Neutrophil (primary cell): ENCODE results near the gene DAZAP2.

ENCODE experiments used
- H3K27ac ChIP-seq: fragments of 200-600 bp; sonication (generic); 2 replicates; pipeline ENCODE4 v1.5.1; 2016; ENCODE audit warnings: mild to moderate bottlenecking, moderate library complexity
- H3K27me3 ChIP-seq: fragments of 200-600 bp; sonication (generic); 2 replicates; pipeline ENCODE4 v1.6.0; 2016; ENCODE audit warnings: mild to moderate bottlenecking
- H3K36me3 ChIP-seq: fragments of 200-600 bp; sonication (generic); 2 replicates; pipeline ENCODE4 v1.5.1; 2017
- H3K4me1 ChIP-seq, 2 experiments: fragments of 200-600 bp in 1 of 2; sonication (generic) in 1 of 2; 1 replicate in 1 of 2; 2 replicates in 1 of 2; pipeline versions ENCODE4 v1.5.1 to v1.6.1; 2013 to 2016; ENCODE audit warnings: low read depth in 1 of 2, low read length in 1 of 2, mild to moderate bottlenecking in 1 of 2, moderate library complexity in 1 of 2; ENCODE audit not compliant: control insufficient read depth in 1 of 2, insufficient read depth in 1 of 2
- H3K4me3 ChIP-seq, 2 experiments: fragments of 200-600 bp in 1 of 2; sonication (generic) in 1 of 2; 1 replicate in 1 of 2; 2 replicates in 1 of 2; pipeline ENCODE4 v1.5.1; 2013 to 2016; ENCODE audit warnings: low read depth in 1 of 2, low read length in 1 of 2, mild to moderate bottlenecking in 1 of 2, moderate library complexity in 1 of 2
- H3K9me3 ChIP-seq: fragments of 200-600 bp; sonication (generic); 2 replicates; pipeline ENCODE4 v1.5.1; 2016
- CTCF ChIP-seq: fragments of 200-600 bp; sonication (generic); IDR thresholded peaks from 2 replicates; pipeline ENCODE4 v1.5.1; 2016; ENCODE audit warnings: antibody characterized with exemption

Gene DAZAP2

GRCh38 chr12:51234530-51234929 lies 4.1 kb upstream of the DAZAP2 start:
- Histone ChIP-seq H3K27me3 (no peaks in the 10 kb centered on the region), H3K27ac (no peak overlapping the region), H3K36me3 (peaks cover under 1% of the 10 kb centered on the region), H3K4me3 (no peak overlapping the region), H3K4me1 (peaks cover 15 to 25% of the 10 kb centered on the region in 2 experiments), H3K9me3 (no peaks in the 10 kb centered on the region)
- TF ChIP-seq CTCF = no peak

GRCh38 chr12:51238037-51238509 lies 553 bp upstream of the DAZAP2 start:
- H3K27me3 ChIP-seq = no peaks in the 10 kb centered on the region
- H3K36me3 ChIP-seq = peaks cover 36% of the 10 kb centered on the region
- H3K27ac ChIP-seq = peak overlapping the region; percentile 100
- TF ChIP-seq CTCF = no peak
- peak overlapping the region; percentile 86 to 97 for H3K4me3 ChIP-seq
- peaks cover 5% of the 10 kb centered on the region for H3K9me3 ChIP-seq
- H3K4me1 ChIP-seq = peaks cover 50 to 60% of the 10 kb centered on the region in 2 experiments

GRCh38 chr12:51240971-51241370 lies 2.3 kb downstream of the DAZAP2 start:
- TF ChIP-seq CTCF = no peak
- Histone ChIP-seq H3K27ac (peak overlapping the region; percentile 100), H3K4me3 (peak overlapping the region; percentile 86 to 97), H3K36me3 (peaks cover 60% of the 10 kb centered on the region), H3K9me3 (peaks cover 5% of the 10 kb centered on the region), H3K27me3 (no peaks in the 10 kb centered on the region), H3K4me1 (peaks cover 78 to 85% of the 10 kb centered on the region in 2 experiments)

GRCh38 chr12:51242120-51242519 lies 3.5 kb downstream of the DAZAP2 start:
- Histone ChIP-seq H3K9me3 (peaks cover 5% of the 10 kb centered on the region), H3K27me3 (no peaks in the 10 kb centered on the region), H3K27ac (peak overlapping the region; percentile 100), H3K4me1 (peaks cover 82 to 85% of the 10 kb centered on the region in 2 experiments), H3K4me3 (peak overlapping the region; percentile 10 to 97), H3K36me3 (peaks cover 60% of the 10 kb centered on the region)
- no peak for TF ChIP-seq CTCF

- Histone ChIP-seq H3K4me1 (peaks cover 88 to 89% of the 10 kb centered on the region in 2 experiments), H3K36me3 (peaks cover 60% of the 10 kb centered on the region), H3K27ac (peak overlapping the region; percentile 100), H3K4me3 (peak overlapping the region; percentile 10 to 97), H3K9me3 (peaks cover 5% of the 10 kb centered on the region), H3K27me3 (no peaks in the 10 kb centered on the region)
- no peak for TF ChIP-seq CTCF
These were observed 4.2 kb downstream of the DAZAP2 start for GRCh38 chr12:51242876-51243275.

- H3K9me3 ChIP-seq = peaks cover 5% of the 10 kb centered on the region
- no peaks in the 10 kb centered on the region for H3K27me3 ChIP-seq
- peak overlapping the region; percentile 100 for H3K27ac ChIP-seq
- H3K4me3 ChIP-seq = no peak overlapping the region
- H3K36me3 ChIP-seq = peaks cover 60% of the 10 kb centered on the region
- TF ChIP-seq CTCF = no peak
- H3K4me1 ChIP-seq = peaks cover 95 to 97% of the 10 kb centered on the region in 2 experiments
These were observed 5.6 kb downstream of the DAZAP2 start for GRCh38 chr12:51244269-51244668.
